H1 (cell line): ENCODE data around the gene CLDN6. TPM values are rescaled to one million over a fixed set of nuclear protein-coding genes. Genes with fewer than 3 reads are reported as not detected.

Experiments
- POU5F1 ChIP-seq: IDR thresholded peaks from 2 replicates; pipeline ENCODE4 v1.6.1; 2011; ENCODE audit warnings: low read depth, mild to moderate bottlenecking, low read length, moderate library complexity
- polyA plus RNA-seq, 7 experiments: library from polyadenylated mRNA; depleted of rRNA in 3 of 7; stranded (reverse) in 5 of 7; unstranded in 2 of 7; fragments of >200 nt in 5 of 7; fragments of 200-250 nt in 2 of 7; gene quantifications; 1 replicate in 5 of 7; 2 replicates in 1 of 7; 4 replicates in 1 of 7; pipeline versions ENCODE4 v1.2.1 to v1.2.3, GENCODE V29; 2011 to 2013; ENCODE audit warnings: missing spikeins in 2 of 7, mixed read lengths in 2 of 7
- total RNA-seq: library from RNA; stranded (reverse); fragmentation: NEBNext Ultra II Directional; extraction: Animal tissue kit (Norgen Biotek cat#: 25700); gene quantifications from 2 replicates; pipeline ENCODE4 v1.2.1, GENCODE V29; 2021

The CLDN6 gene
- total and polyA plus RNA-seq, 2 of the 8 experiments (the other 6 are each of a cell fraction or from before 2014, with no cell fraction given), result 747 to 1,115 TPM

- no peak for TF ChIP-seq POU5F1
These were observed 42.5 kb upstream of the CLDN6 start (continued) for GRCh38 chr16:3060339-3061127.
